Subcutaneous adipose tissue (tissue), 4 donors: Measurements from ENCODE around the gene KBTBD7. TPM values are rescaled to one million over a fixed set of nuclear protein-coding genes. Genes with fewer than 3 reads are reported as not detected.

Experiments
- total RNA-seq, 4 donors: library from RNA; depleted of rRNA; stranded (reverse); fragments of >200 nt; gene quantifications; one replicate each; pipeline ENCODE4 v1.1.0, GENCODE V29; 2016
- TF ChIP-seq, protein P1 (sequence below): fragments of 450-650 bp; IDR thresholded peaks from one replicate; pipeline ENCODE4 v1.5.1; 2016; ENCODE audit warnings: low read depth, mild to moderate bottlenecking, control low read depth, antibody characterized with exemption, moderate library complexity

KBTBD7 gene
- total RNA-seq, 4 donors from 2014 or later: 5.8 to 7.0 (median 6.2) TPM

DNA sequence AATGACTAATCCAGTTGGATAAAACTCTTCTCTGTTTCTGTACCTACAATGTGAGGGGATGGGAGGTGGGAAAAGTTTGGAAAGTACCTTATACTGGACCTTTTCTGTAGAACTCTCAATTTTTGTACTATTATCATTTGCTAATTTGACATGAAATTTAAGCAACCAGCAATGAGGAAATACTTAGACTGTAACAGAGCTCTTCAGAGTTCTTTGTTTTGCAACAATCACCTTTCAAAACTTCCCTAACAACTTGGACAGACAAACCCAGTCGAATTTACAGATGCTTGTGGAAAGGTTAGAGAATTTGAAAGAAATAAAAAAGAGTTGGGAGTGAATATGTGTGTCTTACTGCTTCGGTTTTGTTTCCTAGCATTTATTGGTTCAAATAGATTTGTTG, 16.8 kb downstream of the KBTBD7 start:
- TF ChIP-seq, protein P1, sequence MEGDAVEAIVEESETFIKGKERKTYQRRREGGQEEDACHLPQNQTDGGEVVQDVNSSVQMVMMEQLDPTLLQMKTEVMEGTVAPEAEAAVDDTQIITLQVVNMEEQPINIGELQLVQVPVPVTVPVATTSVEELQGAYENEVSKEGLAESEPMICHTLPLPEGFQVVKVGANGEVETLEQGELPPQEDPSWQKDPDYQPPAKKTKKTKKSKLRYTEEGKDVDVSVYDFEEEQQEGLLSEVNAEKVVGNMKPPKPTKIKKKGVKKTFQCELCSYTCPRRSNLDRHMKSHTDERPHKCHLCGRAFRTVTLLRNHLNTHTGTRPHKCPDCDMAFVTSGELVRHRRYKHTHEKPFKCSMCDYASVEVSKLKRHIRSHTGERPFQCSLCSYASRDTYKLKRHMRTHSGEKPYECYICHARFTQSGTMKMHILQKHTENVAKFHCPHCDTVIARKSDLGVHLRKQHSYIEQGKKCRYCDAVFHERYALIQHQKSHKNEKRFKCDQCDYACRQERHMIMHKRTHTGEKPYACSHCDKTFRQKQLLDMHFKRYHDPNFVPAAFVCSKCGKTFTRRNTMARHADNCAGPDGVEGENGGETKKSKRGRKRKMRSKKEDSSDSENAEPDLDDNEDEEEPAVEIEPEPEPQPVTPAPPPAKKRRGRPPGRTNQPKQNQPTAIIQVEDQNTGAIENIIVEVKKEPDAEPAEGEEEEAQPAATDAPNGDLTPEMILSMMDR: no peak

DNA sequence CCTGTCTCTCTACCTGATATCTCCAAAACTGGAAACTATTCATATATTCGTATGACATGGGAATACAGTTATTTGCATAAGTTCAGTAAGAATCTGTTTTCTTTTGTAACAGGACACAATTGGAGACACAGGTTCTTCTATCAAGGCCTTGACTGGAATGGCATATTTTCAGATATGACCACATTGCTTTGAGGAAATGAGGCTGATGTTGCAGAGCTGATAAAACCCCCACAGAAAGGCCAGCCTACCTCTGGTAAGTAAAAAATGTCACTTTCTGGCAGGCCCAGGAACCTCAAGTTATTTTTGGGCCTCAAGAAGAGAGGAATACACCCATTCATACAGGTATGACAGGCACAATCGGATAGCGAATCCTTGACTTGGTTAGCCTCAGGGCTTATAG, 32.2 kb downstream of the KBTBD7 start:
- TF ChIP-seq, protein P1: no peak

- TF ChIP-seq, protein P1: no peak
These were observed 35.2 kb downstream of the KBTBD7 start for GRCh38 chr13:41159174-41159573.

GRCh38 chr13:41157048-41157717, 37.2 kb downstream of the KBTBD7 start:
- TF ChIP-seq, protein P1: no peak

GRCh38 chr13:41156620-41157019, 37.7 kb downstream of the KBTBD7 start:
- TF ChIP-seq, protein P1: no peak

DNA sequence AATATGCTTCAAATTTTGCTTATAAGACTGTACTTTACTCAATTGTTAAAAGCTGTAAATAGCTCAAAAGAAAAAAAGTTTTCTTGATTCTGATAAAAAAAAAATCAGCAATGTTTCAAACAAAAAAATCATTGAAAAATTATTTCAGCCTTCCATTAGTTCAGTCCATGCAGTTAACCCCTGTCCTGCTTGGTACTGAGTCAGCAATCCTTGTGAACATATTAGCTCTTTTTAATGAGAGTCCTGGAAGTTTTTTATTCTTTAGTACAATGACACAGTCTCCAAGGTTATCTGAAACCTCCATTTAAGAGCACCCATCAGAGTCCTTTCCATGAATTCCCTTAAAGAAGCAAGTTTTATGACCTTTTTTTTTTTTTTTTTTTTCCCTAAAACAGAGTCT, 40.3 kb downstream of the KBTBD7 start:
- TF ChIP-seq, protein P1: no peak

DNA sequence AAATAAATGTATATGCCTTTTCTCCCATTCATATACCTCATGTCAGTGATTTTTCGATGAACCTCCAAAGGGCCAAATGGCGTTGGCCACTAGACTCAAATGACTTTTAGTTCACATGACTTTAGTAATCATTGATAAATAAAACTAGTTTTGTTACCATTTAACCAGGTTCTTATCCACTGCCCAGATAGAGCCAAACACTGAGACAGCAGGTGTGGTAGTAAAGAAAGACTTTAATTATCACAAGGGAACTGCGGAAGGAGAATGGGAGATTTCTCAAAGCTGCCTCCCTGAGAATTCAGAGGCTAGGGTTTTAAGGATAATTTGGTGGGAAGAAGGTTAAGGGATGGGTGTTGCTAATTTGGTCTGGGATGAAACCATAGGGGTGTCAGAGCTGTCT, 42.4 kb downstream of the KBTBD7 start:
- TF ChIP-seq, protein P1: no peak
